MM.1S (cell line): ENCODE measurements around the gene CEP70.
A peak's percentile ranks its signal among the peaks of the same experiment; 100 is the strongest.
"Not testable (repeated sequence)": the region's sequence is repeated elsewhere in the genome, so short reads cannot be mapped to it uniquely, and the experiment has no call there.

Experiments
- DNase-seq: peaks from one replicate; pipeline ENCODE4 v3.0.0-alpha.2; 2015
- H2AFZ ChIP-seq: fragments of 300-600 bp; sonication (generic); 2 replicates; pipeline ENCODE4 v1.6.0; 2016; ENCODE audit warnings: antibody characterized with exemption, low read length
- H3F3A ChIP-seq: fragments of 300-600 bp; sonication (generic); 2 replicates; pipeline ENCODE4 v1.6.1; 2016; ENCODE audit warnings: mild to moderate bottlenecking, antibody characterized with exemption, low read length, moderate library complexity, mixed read lengths; ENCODE audit not compliant: insufficient read depth
- H3K27ac ChIP-seq: fragments of 300-600 bp; sonication (generic); 2 replicates; pipeline ENCODE4 v1.5.1; 2016; ENCODE audit warnings: mild to moderate bottlenecking, low read length
- H3K27me3 ChIP-seq: fragments of 300-600 bp; sonication (generic); replicated peaks from 2 replicates; pipeline ENCODE4 v1.6.0; 2016; ENCODE audit warnings: low read length; ENCODE audit not compliant: insufficient read depth
- H3K36me3 ChIP-seq: fragments of 300-600 bp; sonication (generic); replicated peaks from 2 replicates; pipeline ENCODE4 v1.6.1; 2016; ENCODE audit warnings: mild to moderate bottlenecking, low read length, mixed read lengths; ENCODE audit not compliant: insufficient read depth
- H3K4me1 ChIP-seq: fragments of 300-600 bp; sonication (generic); 2 replicates; pipeline ENCODE4 v1.6.1; 2016; ENCODE audit warnings: low read length, mixed read lengths
- H3K4me2 ChIP-seq: fragments of 300-600 bp; sonication (generic); 2 replicates; pipeline ENCODE4 v1.6.0; 2016; ENCODE audit warnings: low read depth, low read length
- H3K4me3 ChIP-seq: fragments of 300-600 bp; sonication (generic); 2 replicates; pipeline ENCODE4 v1.5.1; 2016; ENCODE audit warnings: low read length, mixed read lengths
- H3K79me2 ChIP-seq: fragments of 300-600 bp; sonication (generic); 2 replicates; pipeline ENCODE4 v1.6.1; 2016; ENCODE audit warnings: mixed run types, low read length, mixed read lengths
- H3K9ac ChIP-seq: fragments of 300-600 bp; sonication (generic); 2 replicates; pipeline ENCODE4 v1.6.1; 2016; ENCODE audit warnings: low read length, mixed read lengths
- H3K9me2 ChIP-seq: fragments of 300-600 bp; sonication (generic); replicated peaks from 2 replicates; pipeline ENCODE4 v1.6.1; 2016; ENCODE audit warnings: mild to moderate bottlenecking, low read length, mixed read lengths; ENCODE audit not compliant: insufficient read depth
- H3K9me3 ChIP-seq: fragments of 300-600 bp; sonication (generic); replicated peaks from 2 replicates; pipeline ENCODE4 v1.6.1; 2016; ENCODE audit warnings: mild to moderate bottlenecking, low read length, mixed read lengths; ENCODE audit not compliant: insufficient read depth
- H4K20me1 ChIP-seq: fragments of 300-600 bp; sonication (generic); 2 replicates; pipeline ENCODE4 v1.6.1; 2016; ENCODE audit warnings: mild to moderate bottlenecking, low read length, moderate library complexity, mixed read lengths; ENCODE audit not compliant: insufficient read depth
- EZH2 ChIP-seq: fragments of 300-600 bp; sonication (generic); optimal IDR thresholded peaks from 2 replicates; pipeline ENCODE3; 2017; ENCODE audit warnings: low read depth, mild to moderate bottlenecking, antibody characterized with exemption, low read length, mixed read lengths
- EZH2phosphoT487 ChIP-seq: fragments of 300-600 bp; sonication (generic); IDR thresholded peaks from 2 replicates; pipeline ENCODE4 v1.6.1; 2018; ENCODE audit warnings: antibody characterized with exemption, low read length
- TF ChIP-seq, protein P1 (sequence below): fragments of 300-600 bp; sonication (generic); IDR thresholded peaks from 2 replicates; pipeline ENCODE4 v1.5.1; 2016; ENCODE audit warnings: antibody characterized with exemption, low read length, mixed read lengths

The CEP70 gene

DNA sequence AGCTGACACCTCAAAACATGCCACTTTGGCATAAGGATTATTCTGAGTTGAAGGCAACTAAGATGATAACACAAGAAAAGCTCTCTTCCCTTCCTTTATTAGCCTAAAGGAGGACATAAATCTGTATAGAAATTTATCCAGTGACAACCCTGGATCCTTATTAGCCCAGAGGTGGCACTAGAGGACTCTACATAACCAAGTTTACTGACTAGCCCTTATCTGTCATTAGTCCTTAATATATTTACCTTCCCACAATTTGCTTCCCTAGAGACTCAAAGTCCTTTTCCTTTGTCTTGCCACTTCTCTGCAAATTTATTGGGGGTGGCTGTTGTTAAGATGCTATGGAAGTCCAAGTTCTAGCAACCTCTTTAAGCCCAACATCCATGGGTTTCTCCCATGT lies 26.7 kb downstream of the CEP70 start:
- TF ChIP-seq, protein P1, sequence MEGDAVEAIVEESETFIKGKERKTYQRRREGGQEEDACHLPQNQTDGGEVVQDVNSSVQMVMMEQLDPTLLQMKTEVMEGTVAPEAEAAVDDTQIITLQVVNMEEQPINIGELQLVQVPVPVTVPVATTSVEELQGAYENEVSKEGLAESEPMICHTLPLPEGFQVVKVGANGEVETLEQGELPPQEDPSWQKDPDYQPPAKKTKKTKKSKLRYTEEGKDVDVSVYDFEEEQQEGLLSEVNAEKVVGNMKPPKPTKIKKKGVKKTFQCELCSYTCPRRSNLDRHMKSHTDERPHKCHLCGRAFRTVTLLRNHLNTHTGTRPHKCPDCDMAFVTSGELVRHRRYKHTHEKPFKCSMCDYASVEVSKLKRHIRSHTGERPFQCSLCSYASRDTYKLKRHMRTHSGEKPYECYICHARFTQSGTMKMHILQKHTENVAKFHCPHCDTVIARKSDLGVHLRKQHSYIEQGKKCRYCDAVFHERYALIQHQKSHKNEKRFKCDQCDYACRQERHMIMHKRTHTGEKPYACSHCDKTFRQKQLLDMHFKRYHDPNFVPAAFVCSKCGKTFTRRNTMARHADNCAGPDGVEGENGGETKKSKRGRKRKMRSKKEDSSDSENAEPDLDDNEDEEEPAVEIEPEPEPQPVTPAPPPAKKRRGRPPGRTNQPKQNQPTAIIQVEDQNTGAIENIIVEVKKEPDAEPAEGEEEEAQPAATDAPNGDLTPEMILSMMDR, result peak; percentile 30
- TF ChIP-seq EZH2, result no peak

DNA sequence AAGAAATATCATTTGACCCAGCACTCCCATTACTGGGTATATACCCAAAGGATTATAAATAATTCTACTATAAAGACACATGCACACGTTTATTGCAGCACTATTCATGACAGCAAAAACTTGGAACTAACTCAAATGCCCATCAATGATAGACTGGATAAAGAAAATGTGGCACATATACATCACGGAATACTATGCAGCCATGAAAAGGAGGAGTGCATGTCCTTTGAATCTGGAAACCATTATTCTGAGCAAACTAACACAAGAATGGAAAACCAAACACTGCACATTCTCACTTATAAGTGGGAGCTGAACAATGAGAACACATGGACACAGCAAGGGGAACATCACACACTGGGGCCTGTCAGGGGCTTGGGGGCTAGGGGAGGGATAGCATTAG lies 27.8 kb downstream of the CEP70 start:
- H3K4me1 ChIP-seq, DNase-seq, H4K20me1 ChIP-seq, H3K9me3 ChIP-seq, H3K27ac ChIP-seq, H3F3A ChIP-seq, H3K4me3 ChIP-seq, H3K27me3 ChIP-seq, H3K4me2 ChIP-seq, H3K9me2 ChIP-seq, H3K79me2 ChIP-seq, H3K36me3 ChIP-seq, H2AFZ ChIP-seq, H3K9ac ChIP-seq: not testable (repeated sequence)

More for the DNA sequence above, 26.7 kb downstream of the CEP70 start:
- Histone ChIP-seq H3K4me3 (no peak overlapping the region), H3K36me3 (no peaks in the 10 kb centered on the region; the same call in 1 of the 2 replicates), H3F3A (no peaks in the 10 kb centered on the region; the same call in 1 of the 2 replicates), H3K4me1 (peaks cover 7% of the 10 kb centered on the region; the same call in 1 of the 2 replicates), H3K27me3 (no peaks in the 10 kb centered on the region), H3K9ac (no peak overlapping the region), H2AFZ (no peak overlapping the region), H3K9me3 (no peaks in the 10 kb centered on the region), H3K4me2 (no peak overlapping the region), H3K79me2 (no peaks in the 10 kb centered on the region), H3K27ac (no peak overlapping the region), H3K9me2 (no peaks in the 10 kb centered on the region), H4K20me1 (no peaks in the 10 kb centered on the region)
- peak; percentile 22 for DNase-seq

DNA sequence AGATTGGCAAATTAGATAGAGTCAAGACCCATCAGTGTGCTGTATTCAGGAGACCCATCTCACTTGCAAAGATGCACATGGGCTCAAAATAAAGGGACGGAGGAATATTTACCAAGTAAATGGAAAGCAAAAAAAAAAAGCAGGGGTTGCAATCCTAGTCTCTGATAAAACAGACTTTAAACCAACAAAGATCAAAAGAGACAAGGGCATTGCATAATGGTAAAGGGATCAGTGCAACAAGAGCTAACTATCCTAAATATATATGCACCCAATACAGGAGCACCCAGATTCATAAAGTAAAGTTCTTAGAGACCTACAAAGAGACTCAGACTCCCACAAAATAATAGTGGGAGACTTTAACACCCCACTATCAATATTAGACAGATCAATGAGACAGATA lies 31.2 kb downstream of the CEP70 start:
- H3K9me2 ChIP-seq, H3F3A ChIP-seq, H3K36me3 ChIP-seq, H3K9ac ChIP-seq, H3K27ac ChIP-seq, H4K20me1 ChIP-seq, H3K9me3 ChIP-seq, DNase-seq, H3K4me1 ChIP-seq, H3K79me2 ChIP-seq, H3K4me3 ChIP-seq, H2AFZ ChIP-seq, H3K27me3 ChIP-seq: not testable (repeated sequence)
- peak overlapping the region; percentile 45; the same call in 1 of the 2 replicates for H3K4me2 ChIP-seq

DNA sequence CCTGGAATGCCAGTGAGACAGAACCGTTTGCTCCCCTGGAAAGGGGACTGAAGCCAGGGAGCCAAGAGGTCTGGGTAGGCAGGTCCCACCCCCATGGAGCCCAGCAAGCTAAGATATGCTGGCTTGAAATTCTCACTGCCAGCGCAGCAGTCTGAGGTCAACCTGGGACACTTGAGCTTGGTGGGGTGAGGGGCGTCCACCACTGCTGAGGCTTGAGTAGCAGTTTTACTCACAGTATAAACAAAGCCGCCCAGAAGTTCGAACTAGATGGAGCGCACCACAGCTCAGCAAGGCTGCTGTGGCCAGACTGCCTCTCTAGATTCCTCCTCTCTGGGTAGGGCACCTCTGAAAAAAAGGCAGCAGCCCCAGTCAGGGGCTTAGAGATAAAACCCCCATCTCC lies 33.6 kb downstream of the CEP70 start:
- Histone ChIP-seq H3K36me3 (no peaks in the 10 kb centered on the region; the same call in 1 of the 2 replicates), H3K4me2 (no peak overlapping the region), H2AFZ (no peak overlapping the region), H4K20me1 (no peaks in the 10 kb centered on the region), H3K4me3 (no peak overlapping the region), H3K79me2 (no peaks in the 10 kb centered on the region), H3K9ac (no peak overlapping the region), H3K9me2 (no peaks in the 10 kb centered on the region), H3K27ac (no peak overlapping the region), H3K4me1 (0 out of 2 replicates have a peak, but pooled peaks cover 4% of the 10 kb centered on the region), H3K27me3 (no peaks in the 10 kb centered on the region), H3K9me3 (no peaks in the 10 kb centered on the region), H3F3A (no peaks in the 10 kb centered on the region; the same call in 1 of the 2 replicates)
- DNase-seq, result no peak
- no peak for TF ChIP-seq EZH2phosphoT487
- no peak for TF ChIP-seq EZH2
- TF ChIP-seq, protein P1, result no peak
